Duodenal mucosa (tissue), 2 donors: Measurements from ENCODE around the gene ACBD6.

Experiments used
- H3K27ac ChIP-seq: one replicate; pipeline ENCODE4 v1.7.0; 2013; ENCODE audit warnings: low read depth, low read length
- H3K27me3 ChIP-seq, 2 donors: one replicate each; pipeline ENCODE4 v1.7.0; 2013; ENCODE audit warnings: low read length in 2 of 2, control low read depth in 1 of 2; ENCODE audit not compliant: insufficient read depth in 2 of 2, control insufficient read depth in 1 of 2
- H3K36me3 ChIP-seq, 2 donors: one replicate each; pipeline ENCODE4 v1.7.0; 2013; ENCODE audit warnings: low read length in 2 of 2, control low read depth in 1 of 2; ENCODE audit not compliant: insufficient read depth in 2 of 2, control insufficient read depth in 1 of 2
- H3K4me1 ChIP-seq, 2 donors: one replicate each; pipeline ENCODE4 v1.7.0; 2013; ENCODE audit warnings: low read length in 2 of 2, control low read depth in 1 of 2; ENCODE audit not compliant: insufficient read depth in 2 of 2, control insufficient read depth in 1 of 2
- H3K4me3 ChIP-seq, 2 donors: one replicate each; pipeline ENCODE4 v1.7.0; 2013; ENCODE audit warnings: low read length in 2 of 2, low read depth in 1 of 2
- H3K9ac ChIP-seq, 2 donors: one replicate each; pipeline ENCODE4 v1.7.0; 2013; ENCODE audit warnings: low read length in 2 of 2, low read depth in 1 of 2
- H3K9me3 ChIP-seq, 2 donors: one replicate each; pipeline ENCODE4 v1.7.0; 2013; ENCODE audit warnings: low read length in 2 of 2, control low read depth in 1 of 2; ENCODE audit not compliant: control insufficient read depth in 1 of 2

Gene ACBD6

DNA sequence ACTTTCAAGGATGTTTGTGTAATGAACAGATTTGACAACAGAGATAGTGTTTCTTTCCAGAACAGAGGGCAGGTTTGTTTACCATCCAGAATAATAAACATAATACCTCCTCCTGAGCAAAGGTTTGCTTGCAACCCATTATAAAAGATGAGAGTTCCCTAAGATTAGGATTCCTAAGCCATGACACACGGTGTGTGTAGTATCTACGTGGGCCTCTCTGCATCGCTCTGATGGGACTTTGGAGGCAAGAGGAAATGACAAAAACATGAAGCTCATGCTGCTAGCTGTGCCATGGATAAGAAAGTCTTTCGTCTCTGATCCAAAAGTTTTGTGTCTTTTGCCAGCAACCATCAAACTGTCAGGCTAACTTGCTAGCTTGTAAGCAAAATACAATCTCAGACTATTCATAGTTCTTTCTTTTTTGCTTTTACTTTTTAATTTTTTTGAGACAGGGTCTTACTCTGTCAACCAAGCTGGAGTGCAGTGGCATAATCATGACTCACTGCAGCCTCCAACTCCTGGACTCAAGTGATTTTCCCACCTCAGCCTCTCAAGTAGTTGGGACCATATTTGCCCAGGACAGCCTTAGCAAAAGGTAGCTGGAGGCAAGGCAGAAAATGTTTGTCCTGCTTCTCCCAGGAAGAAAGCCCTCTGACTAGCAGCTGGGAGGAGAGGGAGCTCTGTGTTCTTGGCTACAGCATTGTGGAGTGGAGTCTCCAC, 191.2 kb downstream of the ACBD6 start:
- no peak overlapping the region for H3K27ac ChIP-seq

DNA sequence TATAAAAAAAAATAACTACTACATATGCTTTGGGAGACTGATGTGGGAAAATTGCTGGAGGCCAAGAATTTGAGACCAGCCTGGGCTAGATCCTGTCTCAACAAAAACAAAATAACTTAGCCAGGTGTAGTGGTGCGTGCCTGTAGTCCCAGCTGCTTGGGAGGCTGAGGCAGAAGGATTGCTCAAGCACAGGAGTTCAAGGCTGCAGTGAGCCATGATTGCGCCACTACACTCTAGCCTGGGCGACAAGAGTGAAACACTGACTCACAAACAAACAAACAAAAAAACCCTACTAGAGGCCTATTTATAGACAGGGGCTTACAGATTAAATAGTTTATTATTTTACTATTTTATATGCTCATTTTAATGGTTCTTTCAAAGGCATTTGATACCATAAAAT, 192.3 kb downstream of the ACBD6 start:
- no peaks in the 10 kb centered on the region for H3K9me3 ChIP-seq
- no peaks in the 10 kb centered on the region for H3K4me1 ChIP-seq
- H3K4me3 ChIP-seq: no peak overlapping the region
- H3K27ac ChIP-seq: no peak overlapping the region
- H3K36me3 ChIP-seq: peaks cover 0 to 6% of the 10 kb centered on the region in 2 donors
- H3K27me3 ChIP-seq: no peaks in the 10 kb centered on the region
- H3K9ac ChIP-seq: no peak overlapping the region

More for the DNA sequence above, 191.2 kb downstream of the ACBD6 start:
- Histone ChIP-seq H3K36me3 (peaks cover 0 to 6% of the 10 kb centered on the region in 2 donors), H3K4me3 (no peak overlapping the region), H3K9ac (no peak overlapping the region), H3K9me3 (no peaks in the 10 kb centered on the region), H3K4me1 (no peaks in the 10 kb centered on the region), H3K27me3 (no peaks in the 10 kb centered on the region)

DNA sequence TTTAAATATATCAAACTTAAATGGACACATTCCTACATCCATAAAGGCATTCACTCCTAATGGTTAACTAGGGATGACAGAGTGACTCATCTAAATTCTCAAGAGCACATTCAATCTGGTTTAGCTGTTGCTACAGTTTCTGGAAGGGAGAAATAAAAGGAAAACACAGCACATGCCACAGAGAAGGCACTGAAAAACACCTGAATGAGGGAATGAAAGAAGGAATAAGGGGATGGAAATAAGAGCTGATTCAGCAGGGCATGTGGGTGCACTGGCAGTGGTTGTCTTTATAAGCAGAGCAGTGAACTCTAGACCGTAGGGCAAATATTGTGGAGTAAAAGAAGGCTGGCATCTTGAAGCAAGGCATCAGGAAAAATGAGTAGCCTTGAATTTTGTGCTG, 193.0 kb downstream of the ACBD6 start:
- H3K4me1 ChIP-seq: no peaks in the 10 kb centered on the region
- H3K36me3 ChIP-seq: peaks cover 0 to 6% of the 10 kb centered on the region in 2 donors
- no peak overlapping the region for H3K4me3 ChIP-seq
- no peaks in the 10 kb centered on the region for H3K27me3 ChIP-seq
- H3K27ac ChIP-seq: no peak overlapping the region
- H3K9me3 ChIP-seq: no peaks in the 10 kb centered on the region
- H3K9ac ChIP-seq: no peak overlapping the region

DNA sequence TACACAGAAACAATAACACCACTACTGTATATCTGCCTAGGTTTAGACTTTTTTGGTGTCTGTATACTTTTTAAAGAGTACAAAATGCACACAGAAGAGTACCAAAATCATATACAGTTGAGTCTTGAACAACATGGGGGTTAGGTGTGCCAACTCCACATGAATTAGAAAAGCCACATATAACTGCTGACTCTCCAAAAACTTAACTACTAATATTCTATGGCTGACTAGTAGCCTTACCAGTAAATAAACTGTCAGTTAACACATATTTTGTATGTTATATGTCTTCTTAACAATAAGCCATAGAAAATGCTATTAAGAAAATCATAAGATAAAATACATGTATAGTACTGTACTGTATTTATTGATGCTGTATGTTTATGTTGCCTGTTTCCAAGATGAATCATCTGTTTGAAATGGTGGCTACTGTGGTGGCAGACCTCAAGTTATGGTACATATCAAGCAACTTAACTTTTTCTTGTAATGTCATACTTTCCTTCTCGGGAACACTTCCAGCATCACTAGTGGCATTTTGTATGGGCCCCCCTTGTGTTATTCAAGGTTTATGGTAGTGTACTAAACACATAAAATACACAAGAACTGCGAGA, 201.1 kb downstream of the ACBD6 start:
- Histone ChIP-seq H3K4me3 (no peak overlapping the region), H3K36me3 (no peaks in the 10 kb centered on the region), H3K27ac (no peak overlapping the region), H3K9me3 (no peaks in the 10 kb centered on the region), H3K4me1 (no peaks in the 10 kb centered on the region), H3K9ac (no peak overlapping the region), H3K27me3 (no peaks in the 10 kb centered on the region)

DNA sequence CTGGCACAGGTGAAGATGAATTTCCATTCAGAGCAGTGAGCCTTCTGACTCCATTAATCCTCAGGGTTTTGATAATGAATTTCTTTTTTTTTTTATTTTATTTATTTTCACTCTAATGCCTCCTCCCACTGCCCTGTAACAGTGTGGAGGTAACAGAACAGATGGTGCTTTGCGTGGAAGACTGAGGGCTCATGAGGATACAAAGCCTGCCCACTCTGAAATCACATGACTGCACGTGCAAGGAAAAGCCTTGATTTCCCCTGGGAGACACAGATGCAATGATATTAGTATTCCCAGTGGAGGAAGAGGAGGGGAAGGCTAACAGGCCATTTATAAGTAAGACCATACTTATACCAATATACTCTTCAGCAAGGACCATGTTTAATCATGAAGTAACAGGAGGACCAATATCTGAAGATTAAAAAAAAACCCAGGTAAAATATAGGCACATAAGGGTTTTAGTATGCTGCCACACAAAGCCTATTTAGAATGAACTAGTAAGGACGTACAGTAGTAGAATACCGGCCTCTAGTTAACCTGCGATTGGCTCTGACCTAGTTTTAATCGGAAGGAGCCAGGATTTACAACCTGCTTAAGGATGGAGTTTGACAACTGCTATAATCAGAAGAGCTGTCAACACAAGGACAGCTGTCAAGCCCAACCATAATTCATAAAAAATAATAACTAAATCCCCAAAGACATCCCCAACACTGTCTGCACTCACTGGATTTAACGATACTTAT, 202.7 kb downstream of the ACBD6 start:
- no peaks in the 10 kb centered on the region for H3K9me3 ChIP-seq
- no peaks in the 10 kb centered on the region for H3K4me1 ChIP-seq
- H3K27me3 ChIP-seq: no peaks in the 10 kb centered on the region
- no peak overlapping the region for H3K9ac ChIP-seq
- no peak overlapping the region for H3K27ac ChIP-seq
- H3K36me3 ChIP-seq: no peaks in the 10 kb centered on the region
- H3K4me3 ChIP-seq: no peak overlapping the region

DNA sequence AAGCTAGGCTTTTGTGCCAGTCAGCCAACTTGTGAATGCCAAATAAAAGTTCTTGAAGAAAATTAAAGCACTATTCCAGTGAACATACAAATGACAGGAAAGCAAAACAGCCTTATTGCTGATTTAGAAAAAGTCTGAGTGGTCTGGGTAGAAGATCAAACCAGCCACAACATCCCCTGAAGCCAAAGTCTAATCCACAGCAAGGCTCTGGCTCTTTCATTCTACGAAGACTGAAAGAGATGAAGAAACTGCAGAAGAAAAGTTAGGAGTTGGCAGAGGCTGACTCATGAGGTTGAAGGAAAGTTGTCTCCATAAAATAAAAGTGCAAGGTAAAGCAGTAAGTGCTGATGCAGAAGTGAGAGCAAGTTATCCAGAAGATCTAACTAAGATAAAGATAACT, 206.4 kb downstream of the ACBD6 start:
- H3K27ac ChIP-seq: no peak overlapping the region
- H3K4me3 ChIP-seq: no peak overlapping the region
- H3K27me3 ChIP-seq: no peaks in the 10 kb centered on the region
- H3K9ac ChIP-seq: no peak overlapping the region
- H3K9me3 ChIP-seq: peaks cover 0 to 2% of the 10 kb centered on the region in 2 donors
- no peaks in the 10 kb centered on the region for H3K36me3 ChIP-seq
- peaks cover 0 to 1% of the 10 kb centered on the region in 2 donors for H3K4me1 ChIP-seq

DNA sequence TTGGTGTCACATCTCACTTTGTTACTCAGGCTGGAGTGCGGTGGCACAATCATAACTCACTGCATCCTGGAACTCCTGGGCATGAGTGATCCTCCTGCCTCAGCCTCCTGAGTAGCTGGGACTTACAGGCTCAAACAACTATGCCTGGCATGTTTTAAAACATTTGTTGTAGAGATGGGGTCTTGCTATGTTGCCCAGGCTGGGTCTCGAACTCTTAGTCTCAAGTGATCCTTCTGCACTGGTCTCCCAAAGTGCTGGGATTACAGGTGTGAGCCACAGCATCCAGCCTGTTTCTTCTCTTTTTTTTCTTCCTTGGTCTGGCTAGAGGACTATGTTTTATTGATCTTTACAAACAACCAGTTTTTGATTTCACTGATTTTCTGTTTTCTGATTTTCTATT, 207.7 kb downstream of the ACBD6 start:
- no peaks in the 10 kb centered on the region for H3K36me3 ChIP-seq
- peaks cover 0 to 7% of the 10 kb centered on the region in 2 donors for H3K4me1 ChIP-seq
- no peaks in the 10 kb centered on the region for H3K27me3 ChIP-seq
- H3K4me3 ChIP-seq: no peak overlapping the region
- H3K9ac ChIP-seq: no peak overlapping the region
- H3K27ac ChIP-seq: no peak overlapping the region
- H3K9me3 ChIP-seq: peaks cover 0 to 2% of the 10 kb centered on the region in 2 donors

DNA sequence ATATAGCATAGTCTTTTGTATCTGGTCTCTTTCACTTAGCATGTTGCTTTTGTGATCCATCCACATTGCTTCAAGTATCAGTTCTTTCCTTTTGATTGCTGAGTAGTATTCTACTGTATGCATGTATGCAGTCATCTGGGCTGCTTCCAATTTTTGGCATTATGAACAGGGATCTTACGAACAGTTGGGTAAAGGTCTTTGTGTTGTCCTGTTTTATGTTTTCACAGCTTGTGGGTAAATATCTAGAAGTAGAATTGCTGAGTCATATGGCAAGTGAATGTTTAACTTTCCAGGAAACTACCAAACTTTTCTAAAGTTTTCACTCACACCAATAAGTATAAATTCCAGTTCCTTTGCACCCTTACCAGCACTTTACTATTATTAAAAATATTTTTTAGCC, 211.4 kb downstream of the ACBD6 start:
- no peak overlapping the region for H3K9ac ChIP-seq

DNA sequence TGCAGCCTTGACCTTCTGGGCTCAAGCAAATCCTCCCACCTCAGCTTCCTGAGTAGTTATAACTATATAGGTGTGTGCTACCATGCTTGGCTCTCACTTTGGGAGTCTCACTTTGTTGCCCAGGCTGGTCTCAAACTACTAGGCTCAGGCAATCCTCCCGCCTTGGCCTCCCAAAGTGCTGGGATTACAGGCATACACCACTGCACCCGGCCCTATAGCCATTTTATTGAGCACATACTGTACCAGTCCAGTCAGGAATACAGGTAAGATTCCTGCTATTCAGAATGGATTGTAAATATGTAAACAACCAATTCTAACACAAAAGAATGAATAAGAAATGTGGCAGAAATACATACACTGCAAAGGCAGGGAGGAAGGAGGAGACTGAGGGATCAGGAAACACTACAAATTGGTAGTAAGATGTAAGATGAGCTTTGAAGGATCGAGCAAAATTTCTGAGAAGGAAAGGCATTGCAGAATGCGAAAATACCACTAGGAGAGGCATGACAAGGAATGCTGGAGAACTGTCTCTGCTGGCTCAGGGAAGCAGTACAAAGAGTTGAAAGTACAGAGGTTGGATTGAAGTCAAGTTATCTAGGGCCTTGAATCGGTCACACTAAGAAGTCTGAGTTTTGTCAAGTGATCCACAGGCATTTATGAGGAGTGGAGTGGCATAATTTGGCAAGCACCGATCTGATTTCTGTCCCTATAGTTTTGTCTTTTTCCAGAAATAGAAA, 211.9 kb downstream of the ACBD6 start:
- Histone ChIP-seq H3K4me1 (peaks cover 0 to 7% of the 10 kb centered on the region in 2 donors), H3K36me3 (peaks cover 0 to 9% of the 10 kb centered on the region in 2 donors), H3K9ac (no peak overlapping the region), H3K4me3 (no peak overlapping the region), H3K27ac (no peak overlapping the region), H3K27me3 (no peaks in the 10 kb centered on the region), H3K9me3 (peaks cover 0 to 2% of the 10 kb centered on the region in 2 donors)

More for the DNA sequence above, 211.4 kb downstream of the ACBD6 start:
- Histone ChIP-seq H3K4me1 (peaks cover 0 to 7% of the 10 kb centered on the region in 2 donors), H3K27me3 (no peaks in the 10 kb centered on the region), H3K4me3 (no peak overlapping the region), H3K27ac (no peak overlapping the region), H3K9me3 (peaks cover 0 to 2% of the 10 kb centered on the region in 2 donors), H3K36me3 (peaks cover 0 to 9% of the 10 kb centered on the region in 2 donors)
